ENCODE data around the gene MOB2. TPM values are rescaled to one million over a fixed set of nuclear protein-coding genes. Genes with fewer than 3 reads are reported as not detected.

MOB2 gene
- total RNA-seq, 4 donors from 2014 or later = 21.1 to 71.5 (median 48.3) TPM

DNA sequence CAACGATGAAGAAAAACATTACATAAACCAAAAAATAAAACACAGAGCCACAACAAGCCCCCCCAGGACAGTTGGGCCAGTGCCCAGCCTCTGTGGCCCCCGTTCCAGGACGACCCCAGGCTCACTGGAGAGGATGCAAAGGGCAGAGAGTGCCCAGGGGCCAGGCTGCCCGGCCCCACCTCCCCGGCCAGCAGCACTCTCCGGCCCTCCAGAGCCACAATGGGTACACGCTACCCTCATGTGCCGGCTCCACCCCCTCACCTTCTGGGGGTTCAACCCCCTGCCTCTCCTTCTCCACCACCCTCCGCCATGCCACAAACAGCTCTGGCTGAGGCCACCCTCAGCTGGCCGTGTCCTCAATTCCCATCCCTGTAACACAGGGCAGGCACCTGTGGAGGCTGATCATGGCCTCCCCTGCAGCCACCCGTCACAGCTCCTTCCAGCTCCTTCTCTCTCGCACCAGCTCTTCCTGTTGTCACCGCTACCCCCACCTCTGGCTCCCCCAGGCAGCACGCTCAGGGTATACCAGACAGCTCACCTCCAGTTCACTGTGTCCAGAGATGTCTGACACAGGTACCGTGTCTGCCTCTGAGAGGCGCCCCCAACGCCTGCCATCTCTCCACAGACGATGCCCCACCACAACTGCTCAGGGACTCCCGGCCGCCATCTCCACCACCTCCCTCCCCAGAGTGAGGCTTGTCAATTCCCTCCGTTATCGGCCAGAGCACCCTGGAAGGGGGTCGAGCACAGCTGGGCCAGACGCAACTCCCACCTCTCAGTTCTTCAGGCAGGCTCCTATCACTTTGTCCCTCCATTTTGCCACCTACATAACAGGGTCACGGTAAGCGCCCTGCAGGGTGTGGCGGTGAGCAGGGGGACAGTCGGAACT is 30.8 kb upstream of the MOB2 start:
- in situ Hi-C loops (cut with MboI; ENCODE audit: low sequenced_read_pairs in 4 of 4) = loop anchor here (25.0 kb wide), 3 partner anchors 205 to 305 kb away; partner anchors contain the start of genes MUC5B (in 3 of the 4) and TOLLIP (in 1 of the 4)
- no peaks in the 10 kb centered on the region for H3K27me3 ChIP-seq
- intact Hi-C loops (cut with DNase I; ENCODE audit: low total_unique reads) = loop anchor here (10.0 kb wide), 2 partner anchors 223 to 403 kb away; no protein-coding TSS in a partner anchor
- peaks cover 51 to 63% of the 10 kb centered on the region in 2 donors for H3K4me1 ChIP-seq
- H3K4me3 ChIP-seq = no peak overlapping the region
- ATAC-seq (no peak), DNase-seq (no peak)
- no peaks in the 10 kb centered on the region for H3K36me3 ChIP-seq
- no peaks in the 10 kb centered on the region for H3K9me3 ChIP-seq
- TF ChIP-seq, protein P1, sequence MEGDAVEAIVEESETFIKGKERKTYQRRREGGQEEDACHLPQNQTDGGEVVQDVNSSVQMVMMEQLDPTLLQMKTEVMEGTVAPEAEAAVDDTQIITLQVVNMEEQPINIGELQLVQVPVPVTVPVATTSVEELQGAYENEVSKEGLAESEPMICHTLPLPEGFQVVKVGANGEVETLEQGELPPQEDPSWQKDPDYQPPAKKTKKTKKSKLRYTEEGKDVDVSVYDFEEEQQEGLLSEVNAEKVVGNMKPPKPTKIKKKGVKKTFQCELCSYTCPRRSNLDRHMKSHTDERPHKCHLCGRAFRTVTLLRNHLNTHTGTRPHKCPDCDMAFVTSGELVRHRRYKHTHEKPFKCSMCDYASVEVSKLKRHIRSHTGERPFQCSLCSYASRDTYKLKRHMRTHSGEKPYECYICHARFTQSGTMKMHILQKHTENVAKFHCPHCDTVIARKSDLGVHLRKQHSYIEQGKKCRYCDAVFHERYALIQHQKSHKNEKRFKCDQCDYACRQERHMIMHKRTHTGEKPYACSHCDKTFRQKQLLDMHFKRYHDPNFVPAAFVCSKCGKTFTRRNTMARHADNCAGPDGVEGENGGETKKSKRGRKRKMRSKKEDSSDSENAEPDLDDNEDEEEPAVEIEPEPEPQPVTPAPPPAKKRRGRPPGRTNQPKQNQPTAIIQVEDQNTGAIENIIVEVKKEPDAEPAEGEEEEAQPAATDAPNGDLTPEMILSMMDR (IDR thresholded peaks at IDR 0.05 in 4 of 5, conservative IDR thresholded peaks at IDR 0.05 in 1 of 5) = no peak
- no peak for TF ChIP-seq POLR2A (IDR thresholded peaks at IDR 0.05)
- no peak overlapping the region for H3K27ac ChIP-seq

DNA sequence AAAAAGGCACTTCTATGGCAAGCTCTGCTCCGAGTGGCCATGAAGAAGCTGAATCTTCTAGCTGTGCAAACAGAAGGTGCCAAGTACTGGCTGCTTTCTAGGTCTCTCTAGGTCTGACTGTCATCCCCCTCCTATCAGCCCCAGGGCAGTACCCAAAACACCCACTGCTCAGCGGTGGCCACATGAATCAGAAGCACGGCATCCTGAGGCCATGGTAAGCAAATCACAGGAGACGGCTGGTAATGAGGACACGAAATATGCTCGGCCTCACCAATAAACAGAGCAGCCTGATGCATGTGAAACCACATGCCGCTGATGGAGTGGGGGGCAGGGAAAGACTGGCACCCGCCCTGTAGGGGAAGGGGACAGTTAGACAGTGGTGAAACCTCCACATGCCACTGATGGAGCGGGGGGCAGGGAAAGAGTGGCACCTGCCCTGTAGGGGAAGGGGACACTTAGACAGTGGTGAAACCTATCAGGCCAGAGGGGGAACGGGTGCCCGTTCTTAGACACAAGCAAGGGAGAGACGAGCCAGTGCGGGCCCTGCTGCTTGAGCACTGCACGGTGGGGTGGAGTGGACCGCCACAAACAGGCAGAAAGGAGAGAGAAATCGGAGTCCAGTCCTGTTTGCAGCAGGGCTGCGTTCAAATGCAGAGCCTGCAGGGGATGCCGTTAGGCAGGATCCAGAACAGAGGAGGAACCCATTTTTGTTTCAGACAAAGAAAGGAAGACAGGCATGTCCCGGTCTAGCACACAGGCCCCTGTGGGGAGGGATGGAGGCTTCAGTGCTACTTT is 29.9 kb upstream of the MOB2 start:
- DNase-seq (no peak), ATAC-seq (no peak)
- intact Hi-C loops (cut with DNase I; ENCODE audit: low total_unique reads) (loop anchor here (1.0 to 10.0 kb wide), 3 partner anchors 222 to 402 kb away; no protein-coding TSS in a partner anchor), in situ Hi-C loops (cut with MboI; ENCODE audit: low sequenced_read_pairs in 4 of 4) (loop anchor here (25.0 kb wide), 3 partner anchors 204 to 304 kb away; partner anchors contain the start of genes MUC5B (in 3 of the 4) and TOLLIP (in 1 of the 4))
- Histone ChIP-seq H3K4me1 (peaks cover 49 to 61% of the 10 kb centered on the region in 2 donors), H3K9me3 (no peaks in the 10 kb centered on the region), H3K36me3 (no peaks in the 10 kb centered on the region), H3K27ac (no peak overlapping the region), H3K27me3 (no peaks in the 10 kb centered on the region), H3K4me3 (no peak overlapping the region)
- TF ChIP-seq, protein P1 (IDR thresholded peaks at IDR 0.05 in 4 of 5, conservative IDR thresholded peaks at IDR 0.05 in 1 of 5) = no peak
- no peak for TF ChIP-seq POLR2A (IDR thresholded peaks at IDR 0.05)

DNA sequence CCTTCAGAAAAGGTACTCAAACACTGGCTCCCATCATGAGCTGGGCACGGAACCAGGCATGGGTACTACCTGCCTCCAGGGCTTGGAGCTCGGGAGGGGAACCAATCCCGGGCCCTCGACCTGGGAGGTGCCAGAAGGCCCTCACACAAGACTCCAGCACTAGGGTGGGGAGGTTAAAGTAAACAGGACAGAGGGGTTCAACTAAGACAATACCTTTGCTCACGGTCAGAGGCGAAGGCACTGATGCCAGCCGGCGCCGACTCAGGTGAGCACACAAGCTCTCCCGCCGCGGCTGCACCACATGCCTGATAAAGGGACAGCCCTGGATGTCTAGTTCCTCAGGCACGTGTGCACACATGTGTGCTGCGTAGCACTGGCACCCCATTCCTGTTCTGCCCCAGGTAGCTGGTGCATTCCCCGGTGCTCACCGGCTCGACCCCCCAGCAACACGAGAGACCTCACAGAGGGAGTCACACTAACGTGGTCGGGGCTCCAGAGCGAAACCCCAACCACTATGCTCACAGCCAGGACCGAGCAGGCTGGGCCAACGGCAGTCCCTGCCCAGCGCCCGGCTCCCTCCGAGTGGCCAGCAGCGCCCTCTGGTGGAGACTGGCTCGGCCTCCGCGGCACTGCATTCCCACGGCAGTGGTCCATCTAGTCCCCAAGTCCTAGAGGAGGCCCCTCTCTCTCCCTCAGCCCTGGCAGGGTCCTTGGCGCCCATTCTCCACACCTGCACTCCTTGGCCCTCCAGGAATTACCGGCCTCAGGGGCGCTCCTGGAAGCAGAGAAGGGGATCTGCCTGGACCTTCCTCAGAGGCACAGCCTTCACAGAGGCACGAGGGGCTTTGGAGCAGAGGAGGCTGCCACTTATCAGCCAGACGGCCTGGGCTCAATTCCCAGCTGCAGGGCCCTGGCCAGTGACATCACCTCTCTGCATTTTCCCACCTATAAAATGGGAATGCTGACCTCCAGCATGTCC is 28.8 kb upstream of the MOB2 start:
- Histone ChIP-seq H3K4me3 (peak overlapping the region in 2 of 4 donors; percentile 20 to 30), H3K27ac (peak overlapping the region in 1 of 4 donors; percentile 45), H3K27me3 (no peaks in the 10 kb centered on the region), H3K4me1 (peaks cover 38 to 50% of the 10 kb centered on the region in 2 donors), H3K36me3 (no peaks in the 10 kb centered on the region), H3K9me3 (no peaks in the 10 kb centered on the region)
- TF ChIP-seq, protein P1 (IDR thresholded peaks at IDR 0.05 in 4 of 5, conservative IDR thresholded peaks at IDR 0.05 in 1 of 5) = peak; percentile 85 to 97 (median 95)
- no peak for TF ChIP-seq POLR2A (IDR thresholded peaks at IDR 0.05)
- ATAC-seq = peak; percentile 85 to 88
- DNase-seq = peak; percentile 48 to 64
- intact Hi-C loops (cut with DNase I; ENCODE audit: low total_unique reads) (loop anchor here (1.0 to 10.0 kb wide), 5 partner anchors 57 to 401 kb away; no protein-coding TSS in a partner anchor), in situ Hi-C loops (cut with MboI; ENCODE audit: low sequenced_read_pairs in 4 of 4) (loop anchor here (25.0 kb wide), 3 partner anchors 203 to 303 kb away; partner anchors contain the start of genes MUC5B (in 3 of the 4) and TOLLIP (in 1 of the 4))

Data from gastrocnemius medialis (tissue), 4 donors.